Endodermal cell (in vitro differentiated cells): ENCODE data around the gene CHMP4B. TPM values are rescaled to one million over a fixed set of nuclear protein-coding genes. Genes with fewer than 3 reads are reported as not detected.
A peak's percentile ranks its signal among the peaks of the same experiment; 100 is the strongest.

Source experiments
- DNase-seq: peaks from one replicate; pipeline ENCODE4 v3.0.0-alpha.2; 2017
- H3K27ac ChIP-seq: 2 replicates; pipeline ENCODE4 v1.5.1; 2013; ENCODE audit warnings: mild to moderate bottlenecking, low read depth, low read length, moderate library complexity
- H3K27me3 ChIP-seq: 2 replicates; pipeline ENCODE4 v1.6.1; 2013; ENCODE audit warnings: mild to moderate bottlenecking, low read length, moderate library complexity; ENCODE audit not compliant: insufficient read depth, control insufficient read depth, poor library complexity, severe bottlenecking
- H3K36me3 ChIP-seq: 2 replicates; pipeline ENCODE4 v1.7.0; 2013; ENCODE audit warnings: mild to moderate bottlenecking, low read length, moderate library complexity; ENCODE audit not compliant: control insufficient read depth, insufficient read depth
- H3K4me1 ChIP-seq: one replicate; pipeline ENCODE4 v1.7.0; 2013; ENCODE audit warnings: low read length; ENCODE audit not compliant: control insufficient read depth, insufficient read depth
- H3K4me3 ChIP-seq: 2 replicates; pipeline ENCODE4 v1.5.1; 2013; ENCODE audit warnings: mild to moderate bottlenecking, low read length, moderate library complexity
- H3K9ac ChIP-seq: 2 replicates; pipeline ENCODE4 v1.6.1; 2013; ENCODE audit warnings: mild to moderate bottlenecking, low read length, moderate library complexity; ENCODE audit not compliant: poor library complexity, severe bottlenecking; ENCODE audit errors: extremely low read depth
- H3K9me3 ChIP-seq: 2 replicates; pipeline ENCODE4 v1.6.1; 2013; ENCODE audit warnings: mild to moderate bottlenecking, low read length, moderate library complexity; ENCODE audit not compliant: control insufficient read depth
- H3K27ac Mint-ChIP-seq: 2 replicates; pipeline ENCODE4 v1.8.0; 2020; ENCODE audit warnings: mixed read lengths
- H3K27me3 Mint-ChIP-seq: 2 replicates; pipeline ENCODE4 v1.8.0; 2021; ENCODE audit warnings: mild to moderate bottlenecking, mixed read lengths; ENCODE audit not compliant: insufficient read depth
- H3K36me3 Mint-ChIP-seq: 2 replicates; pipeline ENCODE4 v1.8.0; 2020; ENCODE audit warnings: low read depth, mixed read lengths
- H3K4me1 Mint-ChIP-seq: 2 replicates; pipeline ENCODE4 v1.8.0; 2020; ENCODE audit warnings: mixed read lengths
- H3K4me3 Mint-ChIP-seq: 2 replicates; pipeline ENCODE4 v1.8.0; 2020; ENCODE audit warnings: mild to moderate bottlenecking, moderate library complexity, mixed read lengths
- H3K9me3 Mint-ChIP-seq: 2 replicates; pipeline ENCODE4 v1.8.0; 2020; ENCODE audit warnings: mild to moderate bottlenecking, mixed read lengths
- WGBS, 2 experiments: methylation state at CpG; one replicate each; pipeline versions ENCODE4 v1.1.5 to v1.1.7; 2013; ENCODE audit warnings: missing lambda C conversion rate in 2 of 2, mixed read lengths in 1 of 2; ENCODE audit not compliant: insufficient coverage in 1 of 2, insufficient read length in 1 of 2; 5-methylcytosine and 5-hydroxymethylcytosine counted together
- total RNA-seq, 2 donors: library from RNA; stranded (reverse); fragmentation: NEBNext Ultra II Directional in 1 of 2; extraction: Animal tissue kit (Norgen Biotek cat#: 25700) in 1 of 2; gene quantifications; 2 replicates in 1 of 2; 3 replicates in 1 of 2; pipeline ENCODE4 v1.2.1, GENCODE V29; 2021
- TF ChIP-seq, protein P1 (sequence below): fragments of 200-600 bp; sonication (generic); conservative IDR thresholded peaks from 2 replicates; pipeline ENCODE4 v1.5.0; 2021; ENCODE audit warnings: antibody characterized with exemption, mild to moderate bottlenecking

Gene CHMP4B
- total RNA-seq, 2 donors from 2014 or later, result 81.5 to 116 TPM

DNA sequence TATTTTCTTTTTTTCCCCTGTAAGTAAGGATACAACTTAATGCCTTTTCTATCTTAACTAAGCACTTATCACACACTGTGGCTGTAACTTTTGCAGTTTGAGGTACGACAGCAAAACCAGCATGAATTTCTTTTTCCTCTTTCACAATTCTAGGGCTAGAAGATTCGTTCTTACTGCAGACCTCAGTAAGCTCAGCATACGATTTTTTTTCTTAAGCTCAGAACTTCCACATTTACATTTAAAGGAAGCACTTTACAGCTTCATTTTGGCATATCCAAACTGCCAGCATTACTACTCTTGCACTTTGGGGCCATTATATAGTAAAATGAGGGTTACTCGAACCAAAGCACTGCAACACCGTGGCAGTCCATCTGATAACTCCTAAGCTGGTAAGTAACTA, 889 bp upstream of the CHMP4B start:
- no peak overlapping the region for H3K9ac ChIP-seq
- no peaks in the 10 kb centered on the region for H3K9me3 ChIP-seq
- TF ChIP-seq, protein P1, sequence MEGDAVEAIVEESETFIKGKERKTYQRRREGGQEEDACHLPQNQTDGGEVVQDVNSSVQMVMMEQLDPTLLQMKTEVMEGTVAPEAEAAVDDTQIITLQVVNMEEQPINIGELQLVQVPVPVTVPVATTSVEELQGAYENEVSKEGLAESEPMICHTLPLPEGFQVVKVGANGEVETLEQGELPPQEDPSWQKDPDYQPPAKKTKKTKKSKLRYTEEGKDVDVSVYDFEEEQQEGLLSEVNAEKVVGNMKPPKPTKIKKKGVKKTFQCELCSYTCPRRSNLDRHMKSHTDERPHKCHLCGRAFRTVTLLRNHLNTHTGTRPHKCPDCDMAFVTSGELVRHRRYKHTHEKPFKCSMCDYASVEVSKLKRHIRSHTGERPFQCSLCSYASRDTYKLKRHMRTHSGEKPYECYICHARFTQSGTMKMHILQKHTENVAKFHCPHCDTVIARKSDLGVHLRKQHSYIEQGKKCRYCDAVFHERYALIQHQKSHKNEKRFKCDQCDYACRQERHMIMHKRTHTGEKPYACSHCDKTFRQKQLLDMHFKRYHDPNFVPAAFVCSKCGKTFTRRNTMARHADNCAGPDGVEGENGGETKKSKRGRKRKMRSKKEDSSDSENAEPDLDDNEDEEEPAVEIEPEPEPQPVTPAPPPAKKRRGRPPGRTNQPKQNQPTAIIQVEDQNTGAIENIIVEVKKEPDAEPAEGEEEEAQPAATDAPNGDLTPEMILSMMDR, result no peak
- H3K4me1 ChIP-seq, result peaks cover 6% of the 10 kb centered on the region
- Mint-ChIP-seq H3K27ac (no peak overlapping the region), H3K4me3 (no peak overlapping the region), H3K9me3 (no peaks in the 10 kb centered on the region), H3K4me1 (peaks cover 29% of the 10 kb centered on the region), H3K27me3 (no peaks in the 10 kb centered on the region), H3K36me3 (peaks cover 11% of the 10 kb centered on the region)
- no peak overlapping the region for H3K27ac ChIP-seq
- DNase-seq, result no peak
- H3K36me3 ChIP-seq, result peaks cover 5% of the 10 kb centered on the region
- no peak overlapping the region for H3K4me3 ChIP-seq
- H3K27me3 ChIP-seq, result no peaks in the 10 kb centered on the region
- 67 to 75% methylated on average over 5 of the region's 5 CpGs for WGBS, 2 experiments

GRCh38 chr20:33811776-33812151, 616 bp downstream of the CHMP4B start:
- H3K36me3 ChIP-seq, result peaks cover 11% of the 10 kb centered on the region
- H3K27ac Mint-ChIP-seq, result peak overlapping the region; percentile 93
- H3K9me3 Mint-ChIP-seq, result no peaks in the 10 kb centered on the region
- H3K9me3 ChIP-seq, result no peaks in the 10 kb centered on the region
- H3K36me3 Mint-ChIP-seq, result peaks cover 15% of the 10 kb centered on the region
- WGBS, 2 experiments, result 0 to 1% methylated on average over 12 of the region's 12 CpGs
- H3K4me1 ChIP-seq, result peaks cover 6% of the 10 kb centered on the region
- peak overlapping the region; percentile 85 for H3K4me3 ChIP-seq
- TF ChIP-seq, protein P1, result no peak
- no peaks in the 10 kb centered on the region for H3K27me3 Mint-ChIP-seq
- no peaks in the 10 kb centered on the region for H3K27me3 ChIP-seq
- peak overlapping the region; percentile 81 for H3K9ac ChIP-seq
- H3K4me1 Mint-ChIP-seq, result peaks cover 30% of the 10 kb centered on the region
- DNase-seq, result peak; percentile 72
- H3K4me3 Mint-ChIP-seq, result peak overlapping the region; percentile 97
- peak overlapping the region; percentile 33 for H3K27ac ChIP-seq

DNA sequence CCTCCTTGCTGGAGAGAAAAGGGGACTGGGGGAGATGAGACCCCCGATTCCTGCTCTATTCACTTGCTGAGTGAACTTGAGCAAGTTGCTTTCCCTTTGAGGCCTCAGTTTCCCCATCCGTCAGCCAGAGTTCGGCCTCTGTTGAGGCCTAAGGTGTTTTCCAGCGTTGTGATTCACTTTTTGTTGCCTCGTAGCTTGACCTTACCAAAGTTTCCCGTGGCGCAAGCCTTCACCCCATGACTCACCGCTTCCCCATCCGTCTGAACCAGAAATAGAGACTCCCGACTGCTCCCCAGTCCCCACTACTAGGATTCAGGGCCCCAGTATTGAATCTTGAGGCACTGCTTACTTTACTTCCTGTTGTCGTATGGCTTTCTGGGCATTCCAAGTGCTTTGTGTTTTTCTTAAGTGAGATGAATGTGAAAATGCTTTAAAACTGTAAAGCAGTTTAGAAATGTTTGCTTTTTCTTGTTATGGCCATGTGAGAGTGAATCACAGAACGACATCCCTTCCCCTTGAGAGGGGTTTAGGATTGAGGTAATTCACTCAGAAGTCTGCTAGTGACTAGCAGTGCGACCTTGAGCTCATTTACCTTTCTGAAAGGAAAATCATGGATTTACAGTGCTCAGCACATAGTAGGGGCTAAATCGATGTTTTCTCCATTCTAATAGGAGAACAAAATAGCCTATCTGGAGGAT, 1.2 kb downstream of the CHMP4B start:
- H3K4me3 ChIP-seq, result peak overlapping the region; percentile 85
- peak overlapping the region; percentile 97 for H3K4me3 Mint-ChIP-seq
- H3K27me3 Mint-ChIP-seq, result no peaks in the 10 kb centered on the region
- no peaks in the 10 kb centered on the region for H3K9me3 ChIP-seq
- H3K9me3 Mint-ChIP-seq, result no peaks in the 10 kb centered on the region
- WGBS, 2 experiments, result 14 to 16% methylated on average over 14 of the region's 14 CpGs
- TF ChIP-seq, protein P1, result no peak
- no peak overlapping the region for H3K27ac ChIP-seq
- peak overlapping the region; percentile 81 for H3K9ac ChIP-seq
- H3K27me3 ChIP-seq, result no peaks in the 10 kb centered on the region
- H3K4me1 Mint-ChIP-seq, result peaks cover 30% of the 10 kb centered on the region
- H3K36me3 ChIP-seq, result peaks cover 11% of the 10 kb centered on the region
- H3K36me3 Mint-ChIP-seq, result peaks cover 15% of the 10 kb centered on the region
- peak; percentile 62 for DNase-seq
- peak overlapping the region; percentile 93 for H3K27ac Mint-ChIP-seq
- H3K4me1 ChIP-seq, result peaks cover 6% of the 10 kb centered on the region
